Upper lobe of right lung (tissue), 1 donor: ENCODE results near the gene CCL7. TPM values are rescaled to one million over a fixed set of nuclear protein-coding genes. Genes with fewer than 3 reads are reported as not detected.

Source experiments
- ATAC-seq: fragments of 200-7000 bp; cut with Tn5 transposase; one replicate; pipeline ENCODE4 v1.9.1; 2020; ENCODE audit warnings: mild to moderate bottlenecking, moderate library complexity
- DNase-seq: peaks from one replicate; pipeline ENCODE4 v3.0.0-alpha.2; 2020
- H3K27ac ChIP-seq: fragments of 200-600 bp; one replicate; pipeline ENCODE4 v1.8.0; 2022
- H3K27me3 ChIP-seq: fragments of 200-600 bp; one replicate; pipeline ENCODE4 v1.8.0; 2022; ENCODE audit warnings: mild to moderate bottlenecking
- H3K36me3 ChIP-seq: fragments of 200-600 bp; one replicate; pipeline ENCODE4 v1.8.0; 2022
- H3K4me1 ChIP-seq: fragments of 200-600 bp; one replicate; pipeline ENCODE4 v1.8.0; 2022
- H3K4me3 ChIP-seq: fragments of 200-600 bp; one replicate; pipeline ENCODE4 v1.8.0; 2022; ENCODE audit warnings: mild to moderate bottlenecking
- H3K9me3 ChIP-seq: fragments of 200-600 bp; one replicate; pipeline ENCODE4 v1.8.0; 2022
- intact Hi-C: fragments of 100-400 bp; cut with DNase I; formaldehyde crosslinking; loops from one replicate; pipeline ENCODE4 v1.11.0; 2022
- total RNA-seq: library from RNA; stranded (reverse); fragmentation: NEBNext Ultra II Directional; extraction: Animal tissue kit (Norgen Biotek cat#: 25700); gene quantifications from one replicate; pipeline ENCODE4 v1.2.1, GENCODE V29; 2021
- TF ChIP-seq, protein P1 (sequence below): fragments of 200-600 bp; IDR thresholded peaks from one replicate; pipeline ENCODE4 v1.8.0; 2022; ENCODE audit warnings: antibody characterized with exemption
- donor health status: DM: no; HTN: yes; CAD: no; lungs with severe emphysema.

Gene CCL7
- total RNA-seq, 1 donor from 2014 or later, result not detected

GRCh38 chr17:34261568-34262337 is 8.3 kb upstream of the CCL7 start:
- DNase-seq (no peak), ATAC-seq (no peak)
- Histone ChIP-seq H3K27me3 (no peaks in the 10 kb centered on the region), H3K9me3 (no peaks in the 10 kb centered on the region), H3K4me3 (no peak overlapping the region), H3K4me1 (no peaks in the 10 kb centered on the region), H3K27ac (no peak overlapping the region), H3K36me3 (no peaks in the 10 kb centered on the region)
- intact Hi-C loops, result no loop called here
- TF ChIP-seq, protein P1, sequence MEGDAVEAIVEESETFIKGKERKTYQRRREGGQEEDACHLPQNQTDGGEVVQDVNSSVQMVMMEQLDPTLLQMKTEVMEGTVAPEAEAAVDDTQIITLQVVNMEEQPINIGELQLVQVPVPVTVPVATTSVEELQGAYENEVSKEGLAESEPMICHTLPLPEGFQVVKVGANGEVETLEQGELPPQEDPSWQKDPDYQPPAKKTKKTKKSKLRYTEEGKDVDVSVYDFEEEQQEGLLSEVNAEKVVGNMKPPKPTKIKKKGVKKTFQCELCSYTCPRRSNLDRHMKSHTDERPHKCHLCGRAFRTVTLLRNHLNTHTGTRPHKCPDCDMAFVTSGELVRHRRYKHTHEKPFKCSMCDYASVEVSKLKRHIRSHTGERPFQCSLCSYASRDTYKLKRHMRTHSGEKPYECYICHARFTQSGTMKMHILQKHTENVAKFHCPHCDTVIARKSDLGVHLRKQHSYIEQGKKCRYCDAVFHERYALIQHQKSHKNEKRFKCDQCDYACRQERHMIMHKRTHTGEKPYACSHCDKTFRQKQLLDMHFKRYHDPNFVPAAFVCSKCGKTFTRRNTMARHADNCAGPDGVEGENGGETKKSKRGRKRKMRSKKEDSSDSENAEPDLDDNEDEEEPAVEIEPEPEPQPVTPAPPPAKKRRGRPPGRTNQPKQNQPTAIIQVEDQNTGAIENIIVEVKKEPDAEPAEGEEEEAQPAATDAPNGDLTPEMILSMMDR, result no peak

- no peaks in the 10 kb centered on the region for H3K27me3 ChIP-seq
- intact Hi-C loops, result no loop called here
- ATAC-seq (no peak), DNase-seq (no peak)
- no peak overlapping the region for H3K4me3 ChIP-seq
- TF ChIP-seq, protein P1, result no peak
- no peaks in the 10 kb centered on the region for H3K4me1 ChIP-seq
- H3K9me3 ChIP-seq, result no peaks in the 10 kb centered on the region
- no peaks in the 10 kb centered on the region for H3K36me3 ChIP-seq
- no peak overlapping the region for H3K27ac ChIP-seq
Measured at GRCh38 chr17:34265711-34266110, 4.3 kb upstream of the CCL7 start.

DNA sequence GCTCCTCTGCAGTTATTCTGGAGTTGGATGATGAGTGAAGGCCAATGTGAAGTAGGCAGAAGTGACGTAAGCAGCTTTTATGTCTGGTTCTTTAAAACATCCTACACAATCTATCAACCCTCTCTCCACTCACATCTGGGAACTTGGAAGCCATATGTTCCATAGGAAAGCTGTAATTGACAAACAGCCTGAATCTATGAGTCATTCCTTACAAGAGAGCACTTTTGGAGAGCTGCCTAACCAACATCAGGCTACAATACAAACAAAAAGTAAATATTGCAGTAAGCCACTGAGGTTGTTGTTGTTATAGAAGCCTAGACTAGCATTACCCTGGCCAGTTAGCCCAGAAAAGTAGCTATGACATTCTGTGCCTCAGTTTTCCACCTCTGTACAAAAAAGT is 5.9 kb downstream of the CCL7 start:
- TF ChIP-seq, protein P1, result no peak
- H3K36me3 ChIP-seq, result no peaks in the 10 kb centered on the region
- DNase-seq, result no peak
- no peaks in the 10 kb centered on the region for H3K9me3 ChIP-seq
- no peaks in the 10 kb centered on the region for H3K27me3 ChIP-seq
- intact Hi-C loops, result no loop called here
- ATAC-seq, result no peak
- H3K4me3 ChIP-seq, result no peak overlapping the region
- no peaks in the 10 kb centered on the region for H3K4me1 ChIP-seq
- no peak overlapping the region for H3K27ac ChIP-seq

- Histone ChIP-seq H3K4me3 (no peak overlapping the region), H3K36me3 (no peaks in the 10 kb centered on the region), H3K27ac (no peak overlapping the region), H3K9me3 (no peaks in the 10 kb centered on the region), H3K27me3 (no peaks in the 10 kb centered on the region), H3K4me1 (no peaks in the 10 kb centered on the region)
- intact Hi-C loops, result no loop called here
- DNase-seq (no peak), ATAC-seq (no peak)
- TF ChIP-seq, protein P1, result no peak
Measured at GRCh38 chr17:34276826-34277225, 6.8 kb downstream of the CCL7 start.

DNA sequence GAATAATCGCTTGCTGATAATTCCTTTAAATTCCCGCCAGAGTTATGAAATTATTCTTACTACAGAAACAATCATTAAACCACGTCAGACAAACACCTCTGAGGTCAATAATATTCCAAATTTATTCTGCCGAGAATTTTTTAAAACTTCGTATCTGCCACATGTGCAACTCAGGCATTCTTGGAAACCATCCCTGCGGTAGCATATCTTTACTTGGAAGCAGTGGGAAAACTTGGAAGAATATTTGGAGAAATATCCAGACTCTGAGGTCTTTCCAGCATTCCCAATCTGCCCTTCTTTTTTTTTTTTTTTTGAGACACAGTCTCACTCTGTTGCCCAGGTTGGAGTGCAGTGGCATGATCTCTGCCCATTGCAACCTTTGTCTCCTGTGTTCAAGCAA is 13.6 kb downstream of the CCL7 start:
- no peaks in the 10 kb centered on the region for H3K9me3 ChIP-seq
- H3K27ac ChIP-seq, result no peak overlapping the region
- intact Hi-C loops, result no loop called here

More for the DNA sequence above, 13.6 kb downstream of the CCL7 start:
- TF ChIP-seq, protein P1, result no peak
- Histone ChIP-seq H3K4me3 (no peak overlapping the region), H3K27me3 (no peaks in the 10 kb centered on the region), H3K36me3 (no peaks in the 10 kb centered on the region), H3K4me1 (no peaks in the 10 kb centered on the region)
- ATAC-seq (no peak), DNase-seq (no peak)
